ENCODE measurements around the gene QRICH1.
"Not testable (repeated sequence)": the region's sequence is repeated elsewhere in the genome, so short reads cannot be mapped to it uniquely, and the experiment has no call there.

The QRICH1 gene

GRCh38 chr3:49013113-49013737, 80.6 kb downstream of the QRICH1 start:
- no peak overlapping the region for H3K9ac ChIP-seq (ENCODE audit: low read depth, low read length)
- H3K36me3 ChIP-seq (ENCODE audit: insufficient read depth, low read length): peaks cover 48% of the 10 kb centered on the region
- no peaks in the 10 kb centered on the region for H3K27me3 ChIP-seq (ENCODE audit: control insufficient read depth, insufficient read depth, low read length)
- H3K4me1 ChIP-seq (ENCODE audit: control insufficient read depth, insufficient read depth, low read length): peaks cover 29% of the 10 kb centered on the region
- H3K4me2 ChIP-seq (ENCODE audit: low read length): no peak overlapping the region
- H3K4me3 ChIP-seq (ENCODE audit: low read length): no peak overlapping the region
- H3K9me3 ChIP-seq (replicated peaks; ENCODE audit: low read length): no peaks in the 10 kb centered on the region

- no peaks in the 10 kb centered on the region for H3K27me3 ChIP-seq (ENCODE audit: control insufficient read depth, insufficient read depth, low read length)
- H3K9me3 ChIP-seq (replicated peaks; ENCODE audit: low read length): no peaks in the 10 kb centered on the region
- no peak overlapping the region for H3K9ac ChIP-seq (ENCODE audit: low read depth, low read length)
- H3K4me2 ChIP-seq (ENCODE audit: low read length): no peak overlapping the region
- no peak overlapping the region for H3K4me3 ChIP-seq (ENCODE audit: low read length)
- H3K36me3 ChIP-seq (ENCODE audit: insufficient read depth, low read length): peaks cover 48% of the 10 kb centered on the region
- peaks cover 29% of the 10 kb centered on the region for H3K4me1 ChIP-seq (ENCODE audit: control insufficient read depth, insufficient read depth, low read length)
These were observed 81.3 kb downstream of the QRICH1 start for GRCh38 chr3:49012441-49013017.

GRCh38 chr3:49009396-49009795, 84.5 kb downstream of the QRICH1 start:
- no peak overlapping the region for H3K9ac ChIP-seq (ENCODE audit: low read depth, low read length)
- no peaks in the 10 kb centered on the region for H3K27me3 ChIP-seq (ENCODE audit: control insufficient read depth, insufficient read depth, low read length)
- peaks cover 34% of the 10 kb centered on the region for H3K4me1 ChIP-seq (ENCODE audit: control insufficient read depth, insufficient read depth, low read length)
- H3K36me3 ChIP-seq (ENCODE audit: insufficient read depth, low read length): peaks cover 25% of the 10 kb centered on the region
- no peak overlapping the region for H3K4me3 ChIP-seq (ENCODE audit: low read length)
- H3K9me3 ChIP-seq (replicated peaks; ENCODE audit: low read length): no peaks in the 10 kb centered on the region
- H3K4me2 ChIP-seq (ENCODE audit: low read length): no peak overlapping the region

GRCh38 chr3:49008627-49009026, 85.2 kb downstream of the QRICH1 start:
- peaks cover 18% of the 10 kb centered on the region for H3K36me3 ChIP-seq (ENCODE audit: insufficient read depth, low read length)
- H3K4me3 ChIP-seq (ENCODE audit: low read length): peak overlapping the region; percentile 82
- peak overlapping the region; percentile 100 for H3K4me2 ChIP-seq (ENCODE audit: low read length)
- H3K4me1 ChIP-seq (ENCODE audit: control insufficient read depth, insufficient read depth, low read length): peaks cover 31% of the 10 kb centered on the region
- H3K27me3 ChIP-seq (ENCODE audit: control insufficient read depth, insufficient read depth, low read length); H3K9me3 ChIP-seq (replicated peaks; ENCODE audit: low read length): not testable (repeated sequence)
- peak overlapping the region; percentile 91 for H3K9ac ChIP-seq (ENCODE audit: low read depth, low read length)

- Histone ChIP-seq H3K4me3 (ENCODE audit: low read length) (peak overlapping the region; percentile 82), H3K9ac (ENCODE audit: low read depth, low read length) (peak overlapping the region; percentile 91), H3K4me1 (ENCODE audit: control insufficient read depth, insufficient read depth, low read length) (peaks cover 24% of the 10 kb centered on the region), H3K36me3 (ENCODE audit: insufficient read depth, low read length) (peaks cover 15% of the 10 kb centered on the region), H3K9me3 (replicated peaks; ENCODE audit: low read length) (no peaks in the 10 kb centered on the region), H3K4me2 (ENCODE audit: low read length) (peak overlapping the region; percentile 100), H3K27me3 (ENCODE audit: control insufficient read depth, insufficient read depth, low read length) (no peaks in the 10 kb centered on the region)
These were observed 85.9 kb downstream of the QRICH1 start for GRCh38 chr3:49007771-49008528.

GRCh38 chr3:49007068-49007770, 86.7 kb downstream of the QRICH1 start, which contains the start of gene WDR6:
TSS of gene WDR6 (plus strand) at chr3:49007391. CDS start at chr3:49007432, 41 bp downstream.
- H3K27me3 ChIP-seq (ENCODE audit: control insufficient read depth, insufficient read depth, low read length): no peaks in the 10 kb centered on the region
- H3K4me2 ChIP-seq (ENCODE audit: low read length): peak within 1 kb of the TSS; percentile 100
- peaks cover 17% of the 10 kb centered on the region for H3K4me1 ChIP-seq (ENCODE audit: control insufficient read depth, insufficient read depth, low read length)
- H3K9ac ChIP-seq (ENCODE audit: low read depth, low read length): peak within 1 kb of the TSS; percentile 91
- peaks cover 10% of the 10 kb centered on the region for H3K36me3 ChIP-seq (ENCODE audit: insufficient read depth, low read length)
- peak within 1 kb of the TSS; percentile 82 for H3K4me3 ChIP-seq (ENCODE audit: low read length)
- H3K9me3 ChIP-seq (replicated peaks; ENCODE audit: low read length): no peaks in the 10 kb centered on the region

- no peaks in the 10 kb centered on the region for H3K9me3 ChIP-seq (replicated peaks; ENCODE audit: low read length)
- H3K27me3 ChIP-seq (ENCODE audit: control insufficient read depth, insufficient read depth, low read length): no peaks in the 10 kb centered on the region
- peak overlapping the region; percentile 82 for H3K4me3 ChIP-seq (ENCODE audit: low read length)
- H3K36me3 ChIP-seq (ENCODE audit: insufficient read depth, low read length): peaks cover 6% of the 10 kb centered on the region
- H3K9ac ChIP-seq (ENCODE audit: low read depth, low read length): peak overlapping the region; percentile 91
- H3K4me1 ChIP-seq (ENCODE audit: control insufficient read depth, insufficient read depth, low read length): peaks cover 17% of the 10 kb centered on the region
- H3K4me2 ChIP-seq (ENCODE audit: low read length): peak overlapping the region; percentile 100
These were observed 87.3 kb downstream of the QRICH1 start for GRCh38 chr3:49006408-49007067.

- Histone ChIP-seq H3K27me3 (ENCODE audit: control insufficient read depth, insufficient read depth, low read length) (no peaks in the 10 kb centered on the region), H3K9ac (ENCODE audit: low read depth, low read length) (peak overlapping the region; percentile 91), H3K4me2 (ENCODE audit: low read length) (peak overlapping the region; percentile 100), H3K4me1 (ENCODE audit: control insufficient read depth, insufficient read depth, low read length) (peaks cover 17% of the 10 kb centered on the region), H3K9me3 (replicated peaks; ENCODE audit: low read length) (no peaks in the 10 kb centered on the region), H3K36me3 (ENCODE audit: insufficient read depth, low read length) (peaks cover 3% of the 10 kb centered on the region), H3K4me3 (ENCODE audit: low read length) (peak overlapping the region; percentile 82)
These were observed 87.9 kb downstream of the QRICH1 start for GRCh38 chr3:49005998-49006397.

GRCh38 chr3:49005303-49005680, 88.6 kb downstream of the QRICH1 start:
- peaks cover 3% of the 10 kb centered on the region for H3K36me3 ChIP-seq (ENCODE audit: insufficient read depth, low read length)
- H3K27me3 ChIP-seq (ENCODE audit: control insufficient read depth, insufficient read depth, low read length): no peaks in the 10 kb centered on the region
- no peaks in the 10 kb centered on the region for H3K9me3 ChIP-seq (replicated peaks; ENCODE audit: low read length)
- no peak overlapping the region for H3K4me2 ChIP-seq (ENCODE audit: low read length)
- no peak overlapping the region for H3K9ac ChIP-seq (ENCODE audit: low read depth, low read length)
- H3K4me1 ChIP-seq (ENCODE audit: control insufficient read depth, insufficient read depth, low read length): peaks cover 17% of the 10 kb centered on the region
- no peak overlapping the region for H3K4me3 ChIP-seq (ENCODE audit: low read length)

- peaks cover 17% of the 10 kb centered on the region for H3K4me1 ChIP-seq (ENCODE audit: control insufficient read depth, insufficient read depth, low read length)
- no peak overlapping the region for H3K4me2 ChIP-seq (ENCODE audit: low read length)
- peaks cover 3% of the 10 kb centered on the region for H3K36me3 ChIP-seq (ENCODE audit: insufficient read depth, low read length)
- H3K9ac ChIP-seq (ENCODE audit: low read depth, low read length): no peak overlapping the region
- no peak overlapping the region for H3K4me3 ChIP-seq (ENCODE audit: low read length)
- H3K27me3 ChIP-seq (ENCODE audit: control insufficient read depth, insufficient read depth, low read length): no peaks in the 10 kb centered on the region
- H3K9me3 ChIP-seq (replicated peaks; ENCODE audit: low read length): no peaks in the 10 kb centered on the region
These were observed 89.2 kb downstream of the QRICH1 start for GRCh38 chr3:49004352-49005302.
